Psoas muscle (tissue), 8 donors: Measurements from ENCODE around the gene EXD3. TPM values are rescaled to one million over a fixed set of nuclear protein-coding genes. Genes with fewer than 3 reads are reported as not detected.

ENCODE experiments used
- ATAC-seq, 4 donors: fragments of 200-7000 bp; cut with Tn5 transposase; one replicate each; pipeline ENCODE4 v1.9.1; 2020; ENCODE audit warnings: moderate library complexity in 3 of 4, mild to moderate bottlenecking in 2 of 4
- DNase-seq, 2 donors: peaks; one replicate each; pipeline ENCODE4 v3.0.0-alpha.2; 2020
- H3K27ac ChIP-seq: fragments of 200-600 bp; one replicate; pipeline ENCODE4 v1.8.0; 2022
- H3K27me3 ChIP-seq, 3 donors: fragments of 200-600 bp in 1 of 3; one replicate each; pipeline versions ENCODE4 v1.6.1 to v1.8.0; 2013 to 2022; ENCODE audit warnings: low read length in 2 of 3, mild to moderate bottlenecking in 2 of 3, moderate library complexity in 1 of 3; ENCODE audit not compliant: insufficient read depth in 3 of 3
- H3K36me3 ChIP-seq, 2 donors: fragments of 200-600 bp in 1 of 2; one replicate each; pipeline versions ENCODE4 v1.6.1 to v1.8.0; 2013 to 2022; ENCODE audit warnings: low read depth in 1 of 2, mild to moderate bottlenecking in 1 of 2, moderate library complexity in 1 of 2; ENCODE audit not compliant: insufficient read depth in 1 of 2
- H3K4me1 ChIP-seq: fragments of 200-600 bp; one replicate; pipeline ENCODE4 v1.8.0; 2022
- H3K4me3 ChIP-seq: fragments of 200-600 bp; one replicate; pipeline ENCODE4 v1.8.0; 2022; ENCODE audit warnings: mild to moderate bottlenecking
- H3K9me3 ChIP-seq: fragments of 200-600 bp; one replicate; pipeline ENCODE4 v1.8.0; 2022
- CTCF ChIP-seq: fragments of 200-600 bp; IDR thresholded peaks from one replicate; pipeline ENCODE4 v1.8.0; 2022; ENCODE audit warnings: antibody characterized with exemption
- WGBS, 3 donors: extraction: QIAGEN DNeasy Blood & Tissue Kit; methylation state at CpG; one replicate each; pipeline versions ENCODE4 v1.1.6 to v1.1.7; 2013; 5-methylcytosine and 5-hydroxymethylcytosine counted together
- intact Hi-C, 2 donors: fragments of 100-400 bp; cut with DNase I; formaldehyde crosslinking; loops; one replicate each; pipeline versions ENCODE4 v1.11.0 to v1.14.2; 2022
- polyA plus RNA-seq, 3 donors: library from polyadenylated mRNA; stranded (reverse); fragments of 200-250 nt; gene quantifications; one replicate each; pipeline ENCODE4 v1.2.3, GENCODE V29; 2013
- total RNA-seq, 4 donors: library from RNA; stranded (reverse); fragmentation: NEBNext Ultra II Directional in 2 of 4; extraction: Animal tissue kit (Norgen Biotek cat#: 25700) in 2 of 4; gene quantifications; one replicate each; pipeline versions ENCODE4 v1.2.1 to v1.2.4, GENCODE V29; 2021 to 2023
- donor health status: healthy with polysubstance abuse.
- donor health status: DM: no; HTN: no; CAD: no; lungs with moderate emphysema.
- donor health status: Bipolar disorder and iron deficiency.
- donor health status: healthy.
- donor health status: DM: yes; HTN: yes; CAD: no.
- donor health status: DM: no; HTN: no; CAD: no.
- donor health status: DM: no; HTN: no; CAD: no.
- donor health status: DM: yes; HTN: yes; CAD: no.

The EXD3 gene
- total and polyA plus RNA-seq, 7 donors: 5.7 to 11.2 (median 9.4) TPM

- peaks cover 30% of the 10 kb centered on the region for H3K4me1 ChIP-seq
- H3K36me3 ChIP-seq: peaks cover 2 to 16% of the 10 kb centered on the region in 2 donors
- H3K4me3 ChIP-seq: peak overlapping the region; percentile 62
- ATAC-seq: peak; percentile 23 to 59 (median 32)
- H3K27ac ChIP-seq: peak overlapping the region; percentile 75
- intact Hi-C loops: no loop called here
- no peaks in the 10 kb centered on the region for H3K9me3 ChIP-seq
- peak; percentile 73 to 85 for DNase-seq
- WGBS, 3 donors: 32 to 42% (median 36%) methylated on average over 30 of the region's 30 CpGs
- H3K27me3 ChIP-seq: peaks cover 0 to 43% (median 18%) of the 10 kb centered on the region in 3 donors
- TF ChIP-seq CTCF: no peak
These were observed 146.3 kb downstream of the EXD3 start for GRCh38 chr9:137276473-137277328.

- ATAC-seq (no peak), DNase-seq (no peak)
- WGBS, 3 donors: 72 to 81% (median 81%) methylated on average over 24 of the region's 24 CpGs
- Histone ChIP-seq H3K4me3 (peak overlapping the region; percentile 62), H3K27ac (peak overlapping the region; percentile 75), H3K4me1 (peaks cover 25% of the 10 kb centered on the region), H3K27me3 (peaks cover 0 to 36% (median 18%) of the 10 kb centered on the region in 3 donors), H3K36me3 (peaks cover 2 to 21% of the 10 kb centered on the region in 2 donors), H3K9me3 (no peaks in the 10 kb centered on the region)
- intact Hi-C loops: no loop called here
- no peak for TF ChIP-seq CTCF
These were observed 147.1 kb downstream of the EXD3 start for GRCh38 chr9:137275588-137276472.

GRCh38 chr9:137275203-137275587, 147.8 kb downstream of the EXD3 start:
- Histone ChIP-seq H3K27ac (no peak overlapping the region), H3K27me3 (peaks cover 0 to 29% (median 13%) of the 10 kb centered on the region in 3 donors), H3K36me3 (peaks cover 2 to 28% of the 10 kb centered on the region in 2 donors), H3K4me3 (no peak overlapping the region), H3K9me3 (no peaks in the 10 kb centered on the region), H3K4me1 (peaks cover 19% of the 10 kb centered on the region)
- no peak for TF ChIP-seq CTCF
- DNase-seq (no peak), ATAC-seq (no peak)
- WGBS, 3 donors: 78 to 90% (median 82%) methylated on average over 10 of the region's 10 CpGs
- intact Hi-C loops: no loop called here

- TF ChIP-seq CTCF: no peak
- peaks cover 0 to 15% (median 9%) of the 10 kb centered on the region in 3 donors for H3K27me3 ChIP-seq
- peak in 1 of 2 donors; percentile 11 for DNase-seq
- no peaks in the 10 kb centered on the region for H3K9me3 ChIP-seq
- H3K4me3 ChIP-seq: no peak overlapping the region
- H3K36me3 ChIP-seq: peaks cover 2 to 35% of the 10 kb centered on the region in 2 donors
- WGBS, 3 donors: 51 to 63% (median 61%) methylated on average over 15 of the region's 15 CpGs
- no peak for ATAC-seq
- no peak overlapping the region for H3K27ac ChIP-seq
- intact Hi-C loops: no loop called here
- H3K4me1 ChIP-seq: peaks cover 31% of the 10 kb centered on the region
These were observed 149.2 kb downstream of the EXD3 start for GRCh38 chr9:137273611-137274320.
